Measurements from ENCODE around the gene PRKAR1B.

Gene PRKAR1B

GRCh38 chr7:591856-592628, 135.0 kb downstream of the PRKAR1B start:
- Histone ChIP-seq H3K36me3 (ENCODE audit: control insufficient read depth in 1 of 2, insufficient read depth in 2 of 2, low read depth in 1 of 2, low read length in 2 of 2) (peaks cover 4 to 44% of the 10 kb centered on the region in 2 experiments), H3K27me3 (ENCODE audit: control insufficient read depth in 1 of 2, insufficient read depth in 1 of 2, low read length in 2 of 2) (no peaks in the 10 kb centered on the region), H2BK12ac (ENCODE audit: low read length in 2 of 2) (peak overlapping the region in 1 of 2 experiments; percentile 7), H3K14ac (ENCODE audit: low read length in 2 of 2) (no peak overlapping the region), H4K91ac (ENCODE audit: low read length) (no peak overlapping the region), H3K4me2 (ENCODE audit: low read length, poor library complexity, severe bottlenecking) (no peak overlapping the region), H3K23ac (ENCODE audit: low read length in 2 of 2) (no peak overlapping the region), H3K4me3 (ENCODE audit: insufficient read depth in 1 of 2, low read depth in 1 of 2, low read length in 2 of 2) (no peak overlapping the region), H3K4me1 (ENCODE audit: control insufficient read depth, insufficient read depth, low read depth, low read length) (peaks cover 19% of the 10 kb centered on the region), H3K9ac (ENCODE audit: low read length) (no peak overlapping the region), H2AFZ (ENCODE audit: low read depth, low read length) (no peak overlapping the region), H2BK120ac (ENCODE audit: low read depth, low read length) (no peak overlapping the region), H3K18ac (ENCODE audit: low read depth in 1 of 2, low read length in 2 of 2) (no peak overlapping the region), H3K27ac (ENCODE audit: low read length, poor library complexity, severe bottlenecking) (no peak overlapping the region), H2AK5ac (ENCODE audit: low read length, severe bottlenecking) (no peak overlapping the region), H3K4ac (ENCODE audit: low read depth in 1 of 2, low read length in 2 of 2) (no peak overlapping the region), H2BK5ac (ENCODE audit: low read depth, low read length, poor library complexity, severe bottlenecking) (no peak overlapping the region), H4K8ac (ENCODE audit: low read length) (no peak overlapping the region), H2BK15ac (ENCODE audit: low read depth, poor library complexity, severe bottlenecking) (no peak overlapping the region), H3K79me1 (replicated peaks; ENCODE audit: low read length, poor library complexity, severe bottlenecking) (peaks cover 2% of the 10 kb centered on the region), H3K9me3 (ENCODE audit: control insufficient read depth, low read length) (no peaks in the 10 kb centered on the region)
- WGBS: 96% methylated on average over 42 of the region's 42 CpGs
- DNase-seq: no peak

GRCh38 chr7:590731-591551, 136.1 kb downstream of the PRKAR1B start:
- Histone ChIP-seq H2BK15ac (ENCODE audit: low read depth, poor library complexity, severe bottlenecking) (peak overlapping the region; percentile 41), H3K23ac (ENCODE audit: low read length in 2 of 2) (no peak overlapping the region), H2AFZ (ENCODE audit: low read depth, low read length) (no peak overlapping the region), H3K4me1 (ENCODE audit: control insufficient read depth, insufficient read depth, low read depth, low read length) (peaks cover 19% of the 10 kb centered on the region), H3K18ac (ENCODE audit: low read depth in 1 of 2, low read length in 2 of 2) (no peak overlapping the region), H2BK5ac (ENCODE audit: low read depth, low read length, poor library complexity, severe bottlenecking) (no peak overlapping the region), H3K4me3 (ENCODE audit: insufficient read depth in 1 of 2, low read depth in 1 of 2, low read length in 2 of 2) (no peak overlapping the region), H4K8ac (ENCODE audit: low read length) (no peak overlapping the region), H2BK120ac (ENCODE audit: low read depth, low read length) (no peak overlapping the region), H2BK12ac (ENCODE audit: low read length in 2 of 2) (no peak overlapping the region), H3K9ac (ENCODE audit: low read length) (no peak overlapping the region), H3K79me1 (replicated peaks; ENCODE audit: low read length, poor library complexity, severe bottlenecking) (peaks cover 2% of the 10 kb centered on the region), H3K36me3 (ENCODE audit: control insufficient read depth in 1 of 2, insufficient read depth in 2 of 2, low read depth in 1 of 2, low read length in 2 of 2) (peaks cover 4 to 36% of the 10 kb centered on the region in 2 experiments), H2AK5ac (ENCODE audit: low read length, severe bottlenecking) (no peak overlapping the region), H3K14ac (ENCODE audit: low read length in 2 of 2) (no peak overlapping the region), H3K9me3 (ENCODE audit: control insufficient read depth, low read length) (peaks cover 5% of the 10 kb centered on the region), H3K27me3 (ENCODE audit: control insufficient read depth in 1 of 2, insufficient read depth in 1 of 2, low read length in 2 of 2) (no peaks in the 10 kb centered on the region), H3K4ac (ENCODE audit: low read depth in 1 of 2, low read length in 2 of 2) (no peak overlapping the region), H4K91ac (ENCODE audit: low read length) (no peak overlapping the region), H3K27ac (ENCODE audit: low read length, poor library complexity, severe bottlenecking) (no peak overlapping the region), H3K4me2 (ENCODE audit: low read length, poor library complexity, severe bottlenecking) (no peak overlapping the region)
- DNase-seq: no peak
- 89% methylated on average over 45 of the region's 45 CpGs for WGBS

GRCh38 chr7:589781-590575, 137.1 kb downstream of the PRKAR1B start:
- H2AK5ac ChIP-seq (ENCODE audit: low read length, severe bottlenecking): no peak overlapping the region
- H3K23ac ChIP-seq (ENCODE audit: low read length in 2 of 2): no peak overlapping the region
- H2BK120ac ChIP-seq (ENCODE audit: low read depth, low read length): no peak overlapping the region
- peaks cover 2% of the 10 kb centered on the region for H3K79me1 ChIP-seq (replicated peaks; ENCODE audit: low read length, poor library complexity, severe bottlenecking)
- no peak overlapping the region for H2BK5ac ChIP-seq (ENCODE audit: low read depth, low read length, poor library complexity, severe bottlenecking)
- H2BK12ac ChIP-seq (ENCODE audit: low read length in 2 of 2): no peak overlapping the region
- no peaks in the 10 kb centered on the region for H3K27me3 ChIP-seq (ENCODE audit: control insufficient read depth in 1 of 2, insufficient read depth in 1 of 2, low read length in 2 of 2)
- 95% methylated on average over 30 of the region's 30 CpGs for WGBS
- peaks cover 4 to 30% of the 10 kb centered on the region in 2 experiments for H3K36me3 ChIP-seq (ENCODE audit: control insufficient read depth in 1 of 2, insufficient read depth in 2 of 2, low read depth in 1 of 2, low read length in 2 of 2)
- H3K27ac ChIP-seq (ENCODE audit: low read length, poor library complexity, severe bottlenecking): no peak overlapping the region
- H3K4me3 ChIP-seq (ENCODE audit: insufficient read depth in 1 of 2, low read depth in 1 of 2, low read length in 2 of 2): no peak overlapping the region
- no peak overlapping the region for H3K4ac ChIP-seq (ENCODE audit: low read depth in 1 of 2, low read length in 2 of 2)
- H2BK15ac ChIP-seq (ENCODE audit: low read depth, poor library complexity, severe bottlenecking): no peak overlapping the region
- no peak for DNase-seq
- H4K8ac ChIP-seq (ENCODE audit: low read length): no peak overlapping the region
- no peak overlapping the region for H2AFZ ChIP-seq (ENCODE audit: low read depth, low read length)
- no peak overlapping the region for H3K9ac ChIP-seq (ENCODE audit: low read length)
- peak overlapping the region; percentile 25 for H4K91ac ChIP-seq (ENCODE audit: low read length)
- H3K18ac ChIP-seq (ENCODE audit: low read depth in 1 of 2, low read length in 2 of 2): no peak overlapping the region
- H3K4me1 ChIP-seq (ENCODE audit: control insufficient read depth, insufficient read depth, low read depth, low read length): peaks cover 19% of the 10 kb centered on the region
- peak overlapping the region in 1 of 2 experiments; percentile 18 for H3K14ac ChIP-seq (ENCODE audit: low read length in 2 of 2)
- peaks cover 5% of the 10 kb centered on the region for H3K9me3 ChIP-seq (ENCODE audit: control insufficient read depth, low read length)
- no peak overlapping the region for H3K4me2 ChIP-seq (ENCODE audit: low read length, poor library complexity, severe bottlenecking)
